Stimulated activated CD8-positive, alpha-beta memory T cell treated with anti-CD3 and anti-CD28 coated beads, Interleukin-15, amount 100 ng/mL, for 24 hours (primary cell): ENCODE results near the gene ZMIZ1.

Experiments
- DNase-seq: peaks from one replicate; pipeline ENCODE4 v3.0.0-alpha.2; 2020; ENCODE audit warnings: low read depth

ZMIZ1 gene

GRCh38 chr10:79230328-79230830 is 161.6 kb downstream of the ZMIZ1 start:
- no peak for DNase-seq

GRCh38 chr10:79230850-79231249 is 162.1 kb downstream of the ZMIZ1 start:
- DNase-seq = no peak

GRCh38 chr10:79231908-79232307 is 163.1 kb downstream of the ZMIZ1 start:
- no peak for DNase-seq

GRCh38 chr10:79232864-79233263 is 164.1 kb downstream of the ZMIZ1 start:
- no peak for DNase-seq

- no peak for DNase-seq
Measured at GRCh38 chr10:79234391-79235315, 165.9 kb downstream of the ZMIZ1 start.

- DNase-seq = no peak
Measured at GRCh38 chr10:79235765-79236432, 167.1 kb downstream of the ZMIZ1 start.

GRCh38 chr10:79236433-79236765 is 167.6 kb downstream of the ZMIZ1 start:
- no peak for DNase-seq

- DNase-seq = no peak
Measured at GRCh38 chr10:79237454-79238157, 168.8 kb downstream of the ZMIZ1 start.

GRCh38 chr10:79238158-79238520 is 169.4 kb downstream of the ZMIZ1 start:
- no peak for DNase-seq

GRCh38 chr10:79238606-79239005 is 169.8 kb downstream of the ZMIZ1 start:
- DNase-seq = no peak

- DNase-seq = no peak
Measured at GRCh38 chr10:79239275-79239779, 170.6 kb downstream of the ZMIZ1 start.

- no peak for DNase-seq
Measured at GRCh38 chr10:79239924-79240581, 171.3 kb downstream of the ZMIZ1 start.

- no peak for DNase-seq
Measured at GRCh38 chr10:79241629-79241989, 172.8 kb downstream of the ZMIZ1 start.

- peak; percentile 31 for DNase-seq
Measured at GRCh38 chr10:79241990-79242619, 173.3 kb downstream of the ZMIZ1 start.

GRCh38 chr10:79242620-79243152 is 173.9 kb downstream of the ZMIZ1 start:
- DNase-seq = no peak

GRCh38 chr10:79243181-79244067 is 174.7 kb downstream of the ZMIZ1 start:
- DNase-seq = peak; percentile 37

- no peak for DNase-seq
Measured at GRCh38 chr10:79244068-79244442, 175.3 kb downstream of the ZMIZ1 start.

GRCh38 chr10:79244841-79245504 is 176.2 kb downstream of the ZMIZ1 start:
- no peak for DNase-seq

- DNase-seq = no peak
Measured at GRCh38 chr10:79245539-79246208, 176.9 kb downstream of the ZMIZ1 start.
